ENCODE results near the gene WDCP.
A peak's percentile ranks its signal among the peaks of the same experiment; 100 is the strongest.
"Not testable (repeated sequence)": the region's sequence is repeated elsewhere in the genome, so short reads cannot be mapped to it uniquely, and the experiment has no call there.

The WDCP gene

DNA sequence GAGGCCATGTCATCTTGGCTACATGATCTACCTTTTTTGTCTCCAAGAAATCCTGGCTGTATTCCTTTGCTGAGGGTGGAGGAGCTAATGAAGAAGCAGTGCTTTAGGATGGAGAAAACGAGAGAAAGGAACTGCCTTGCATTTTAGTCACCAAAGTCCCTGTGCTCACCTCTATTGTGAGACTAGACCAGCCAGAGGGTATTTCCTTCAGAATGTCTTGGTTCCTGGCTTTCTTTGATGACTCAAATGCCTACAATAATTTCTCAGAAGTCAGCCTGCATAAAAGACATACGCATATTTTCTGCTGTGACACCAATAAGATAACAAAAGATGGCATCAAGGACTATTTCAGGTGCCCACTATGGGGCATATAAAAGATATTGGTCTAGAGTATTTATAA lies 18.1 kb upstream of the WDCP start:
- DNase-seq (ENCODE audit: low read depth) = no peak

DNA sequence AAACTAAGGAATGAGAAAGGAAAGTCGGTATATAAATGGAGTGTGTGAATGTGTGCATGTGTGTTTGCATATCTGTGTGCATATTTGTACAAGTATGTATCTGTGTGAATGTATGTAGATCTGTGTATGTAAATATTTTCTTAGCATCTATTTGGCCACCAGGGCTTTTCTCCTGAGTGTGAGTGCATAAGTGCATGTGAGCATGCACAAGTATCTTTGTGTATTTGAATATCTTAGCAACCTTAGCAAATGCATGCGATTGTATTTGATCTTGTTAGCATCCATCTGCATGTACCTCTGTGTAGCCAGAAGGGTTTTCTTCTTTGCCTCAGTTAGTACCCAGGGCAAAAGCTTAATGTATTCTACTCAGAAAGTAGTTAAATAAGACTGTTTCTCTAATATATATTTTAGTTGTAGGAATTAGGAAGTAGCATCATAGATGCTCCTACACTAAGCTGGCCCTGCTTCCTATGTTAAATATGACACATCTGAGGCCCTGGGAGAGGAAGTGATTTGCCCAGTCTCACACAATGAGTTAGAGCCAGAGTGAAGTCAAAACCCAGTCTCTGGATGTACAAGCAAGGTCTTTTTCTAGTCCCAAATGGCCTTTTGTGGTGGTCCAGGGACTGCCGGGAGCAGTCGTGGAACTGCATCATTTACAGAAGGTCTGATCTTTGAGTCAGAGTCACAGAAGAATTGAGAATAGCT lies 11.5 kb upstream of the WDCP start:
- DNase-seq (ENCODE audit: low read depth) = no peak

DNA sequence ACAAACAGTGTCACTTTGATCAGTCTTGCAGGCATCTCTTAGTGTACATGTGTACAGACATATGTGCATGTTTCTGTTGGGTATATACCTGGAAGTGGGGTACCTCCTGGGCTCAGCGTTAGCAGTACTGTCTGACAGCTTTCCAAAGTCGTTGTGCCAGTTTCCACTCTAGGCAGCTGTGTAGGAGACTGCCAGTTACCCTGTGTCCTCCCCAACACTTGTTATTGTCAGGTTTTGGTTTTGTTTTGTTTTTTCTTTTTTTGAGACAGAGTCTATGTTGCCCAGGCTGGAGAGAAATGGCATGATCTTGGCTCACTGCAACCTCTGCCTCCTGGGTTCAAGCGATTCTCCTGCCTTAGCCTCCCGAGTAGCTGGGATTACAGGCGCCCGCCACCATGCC lies 8.6 kb upstream of the WDCP start:
- DNase-seq (ENCODE audit: low read depth) = no peak

DNA sequence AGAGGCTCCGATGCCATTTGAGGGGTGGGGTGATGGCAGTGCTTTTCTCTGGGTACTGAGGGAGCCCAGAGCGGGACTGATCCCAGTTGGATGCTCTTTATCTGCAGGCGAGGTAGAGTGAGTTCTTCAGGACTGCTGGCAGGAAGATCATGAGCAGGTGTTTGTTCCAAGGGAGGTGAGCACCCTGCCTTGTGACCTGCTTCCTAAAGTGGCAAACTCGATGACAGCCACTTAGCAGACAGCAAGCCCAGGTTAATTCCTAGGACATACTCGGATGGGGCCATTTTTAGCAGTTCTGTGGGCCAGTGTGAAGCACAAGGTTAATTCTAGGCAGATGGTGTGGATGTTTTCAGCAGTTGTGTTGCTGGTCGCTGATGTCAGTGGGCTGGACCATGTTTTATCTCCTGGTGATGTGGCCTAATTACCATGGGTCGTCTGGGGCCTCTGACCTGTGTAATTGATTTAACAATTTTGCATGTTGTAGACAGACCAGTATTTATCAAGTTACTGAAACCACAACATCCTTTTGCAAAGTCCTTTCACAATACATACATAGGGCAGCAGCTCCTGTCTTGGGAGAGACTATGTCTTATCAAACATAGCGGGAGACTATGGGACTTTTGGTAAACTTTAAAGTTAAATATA lies 7.3 kb upstream of the WDCP start:
- DNase-seq (ENCODE audit: low read depth) = no peak

DNA sequence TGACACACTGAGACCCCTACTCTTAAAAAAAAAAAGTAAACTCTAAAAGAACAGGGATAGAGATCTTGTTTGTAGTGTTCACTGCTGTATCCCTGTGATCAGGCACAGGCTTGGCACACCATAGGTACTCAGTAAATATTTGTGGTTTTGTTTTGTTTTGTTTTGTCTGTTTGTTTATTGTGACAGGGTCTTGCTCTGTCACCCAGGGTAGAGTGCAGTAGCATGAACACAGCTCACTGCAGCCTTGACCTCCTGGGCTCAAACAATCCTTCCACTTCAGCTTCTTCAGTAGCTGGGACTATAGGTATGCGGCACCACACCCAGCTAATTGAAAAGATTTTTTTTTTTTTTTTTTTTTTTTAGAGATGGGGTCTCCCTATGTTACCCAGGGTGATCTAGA lies 5.8 kb upstream of the WDCP start:
- DNase-seq (ENCODE audit: low read depth) = no peak

DNA sequence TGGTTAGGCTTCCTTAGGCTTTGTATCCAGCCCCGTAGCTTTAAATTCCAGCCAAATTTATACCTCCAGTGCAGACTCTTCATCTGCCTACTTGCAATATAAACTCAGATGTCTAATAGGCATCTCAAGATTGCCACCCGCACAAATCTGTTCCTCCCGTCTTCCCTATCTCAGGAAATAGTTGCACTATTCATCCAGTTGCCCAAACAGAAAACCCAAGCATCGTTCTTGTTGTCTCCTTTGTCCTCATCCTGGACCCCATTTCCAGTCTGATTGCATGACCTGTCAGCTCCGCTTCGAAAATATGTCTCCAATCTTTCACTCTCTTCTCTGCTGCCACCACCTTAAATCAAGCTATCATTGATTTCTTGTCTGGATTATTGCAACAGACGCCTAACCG lies 4.6 kb upstream of the WDCP start:
- DNase-seq (ENCODE audit: low read depth) = no peak

DNA sequence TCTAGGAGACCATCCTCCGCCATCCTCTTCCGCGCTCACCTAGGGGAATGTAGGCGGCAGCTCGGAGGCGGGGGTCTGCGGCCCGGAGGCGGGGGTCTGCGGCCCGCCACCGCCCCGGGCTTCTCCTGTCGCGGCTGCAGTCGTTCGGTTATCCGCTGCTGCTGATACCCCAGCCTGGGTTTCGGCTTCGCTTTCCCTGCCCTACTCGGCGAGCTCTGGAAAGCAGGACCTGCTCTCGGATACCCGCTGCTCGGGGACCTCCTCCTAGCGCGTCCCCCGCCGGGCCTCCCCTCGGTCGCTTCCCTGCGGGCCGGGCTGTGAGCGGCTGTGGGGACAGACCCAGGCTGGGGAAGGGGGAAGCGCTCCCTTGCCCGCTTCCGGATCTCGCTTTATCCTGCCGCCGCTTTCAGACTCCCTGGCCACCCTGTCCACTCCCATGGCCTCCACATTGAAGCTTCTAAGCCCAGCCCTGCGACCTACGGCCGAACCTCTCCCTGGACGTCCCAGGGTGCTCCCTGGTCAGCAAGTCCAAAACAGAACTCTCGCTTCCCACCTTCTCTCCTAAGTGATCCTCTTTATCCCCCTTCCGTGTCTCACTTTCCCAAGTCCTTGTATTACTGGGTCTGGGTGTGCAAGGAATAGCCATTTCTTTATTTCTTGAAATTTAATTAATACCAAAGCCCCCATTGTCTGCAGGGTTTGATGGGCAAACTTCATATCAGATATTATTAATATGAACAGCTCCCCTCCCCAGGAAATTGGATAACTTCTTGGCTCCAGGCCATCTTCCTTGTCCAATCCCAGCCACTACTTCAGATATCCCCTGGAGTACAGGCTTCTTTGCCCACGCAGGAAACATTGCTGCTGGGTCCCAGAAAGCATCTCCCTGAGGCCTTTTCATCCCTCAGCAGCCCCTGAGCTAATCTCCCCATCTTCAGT lies 3.1 kb upstream of the WDCP start:
- DNase-seq (ENCODE audit: low read depth) = no peak

DNA sequence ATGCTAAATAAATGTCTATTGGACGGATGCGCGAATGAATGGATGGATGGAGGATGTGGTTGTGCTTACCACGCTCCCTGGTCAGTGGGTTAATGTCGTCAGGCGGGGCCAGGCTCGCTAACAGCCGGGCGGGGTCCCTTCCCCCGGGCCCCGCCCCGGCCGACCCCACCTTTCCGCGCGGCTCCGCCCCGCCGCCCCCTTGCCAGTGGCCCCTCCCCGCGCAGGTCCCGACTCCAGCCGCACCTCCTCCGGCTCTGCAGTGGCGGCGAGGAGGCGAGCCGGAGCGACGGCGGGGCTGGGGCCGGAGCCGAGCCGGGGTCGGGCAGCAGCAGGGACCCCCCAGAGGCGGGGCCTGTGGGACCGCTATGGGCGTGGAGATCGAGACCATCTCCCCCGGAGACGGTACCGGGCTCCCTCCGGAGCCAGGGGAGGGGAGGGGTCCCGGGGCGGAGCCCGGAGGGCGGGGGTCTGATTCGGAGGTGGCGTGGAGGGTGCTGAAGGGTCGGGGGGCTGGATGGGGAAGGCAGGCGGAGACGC lies 2.4 kb upstream of the WDCP start, which contains the start of gene FKBP1B:
Gene FKBP1B, plus strand, starts transcription at position 257 of the 537 bp plus-strand sequence. Its CDS starts 109 bp downstream, at position 366.
- DNase-seq (ENCODE audit: low read depth) = peak; percentile 52

DNA sequence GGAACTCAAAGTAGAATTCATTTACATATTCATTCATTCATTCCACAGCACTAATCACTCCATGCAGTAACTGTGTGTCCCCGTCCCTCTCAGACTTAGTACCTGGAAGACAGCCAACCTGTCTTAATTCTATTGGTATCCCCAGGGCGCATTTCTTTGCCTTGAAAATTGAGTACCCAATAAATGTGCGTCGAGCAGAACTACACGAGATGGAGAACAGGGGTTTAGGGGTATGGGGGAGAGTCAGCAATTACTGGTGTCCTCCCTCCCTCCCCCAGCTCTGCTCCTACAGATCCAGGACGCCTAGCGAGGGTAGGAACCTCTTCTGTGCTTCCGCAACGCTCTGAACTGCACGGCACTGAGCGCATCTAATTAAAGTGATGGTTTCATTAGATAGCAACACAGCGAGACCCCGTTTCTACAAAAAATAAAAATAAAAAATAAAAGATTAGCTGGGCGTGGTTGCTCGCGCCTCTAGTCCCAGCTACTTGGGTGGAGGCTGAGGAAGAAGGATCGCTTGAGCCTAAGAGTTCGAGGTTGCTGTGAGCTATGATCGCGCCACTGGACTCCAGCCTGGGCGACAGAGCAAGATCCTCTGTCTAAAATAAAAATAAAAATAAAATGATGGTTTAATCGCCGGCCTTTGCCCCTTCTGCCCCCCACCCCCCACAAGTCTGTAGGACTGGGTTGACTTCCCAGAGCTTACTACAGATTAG lies 1.7 kb upstream of the WDCP start:
- no peak for DNase-seq (ENCODE audit: low read depth)

DNA sequence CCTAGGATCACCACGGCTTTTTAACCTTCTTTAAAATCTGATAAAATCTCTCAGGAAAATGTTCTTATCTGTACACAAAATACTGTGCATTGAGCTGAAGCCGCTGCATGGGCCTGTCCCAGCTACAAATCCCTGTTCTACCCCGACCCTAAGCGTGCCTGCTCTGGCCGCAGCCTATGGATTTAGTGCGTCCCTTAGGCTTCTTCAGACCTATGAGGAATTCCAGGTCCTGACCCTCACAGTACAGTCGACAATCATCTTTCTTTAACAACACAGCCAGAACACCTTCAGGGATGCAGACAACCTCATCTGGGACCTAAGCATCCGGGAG lies 477 bp upstream of the WDCP start:
- DNase-seq (ENCODE audit: low read depth) = no peak

DNA sequence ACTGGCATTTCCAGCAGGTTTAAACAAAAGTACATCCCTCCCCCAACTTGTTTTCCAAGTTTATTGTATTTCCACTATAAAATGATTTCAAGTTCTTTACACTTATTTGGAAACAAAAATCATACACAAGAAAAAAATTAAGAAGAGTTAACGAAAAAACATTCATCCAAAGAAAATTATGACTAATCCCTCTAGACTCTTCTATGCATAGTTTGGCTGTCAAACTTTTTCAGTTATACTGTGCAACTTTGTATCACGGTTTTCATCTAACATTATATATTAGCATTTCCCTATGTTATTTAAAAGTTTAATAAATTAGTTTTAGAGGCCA lies 627 bp downstream of the WDCP start:
- no peak for DNase-seq (ENCODE audit: low read depth)

DNA sequence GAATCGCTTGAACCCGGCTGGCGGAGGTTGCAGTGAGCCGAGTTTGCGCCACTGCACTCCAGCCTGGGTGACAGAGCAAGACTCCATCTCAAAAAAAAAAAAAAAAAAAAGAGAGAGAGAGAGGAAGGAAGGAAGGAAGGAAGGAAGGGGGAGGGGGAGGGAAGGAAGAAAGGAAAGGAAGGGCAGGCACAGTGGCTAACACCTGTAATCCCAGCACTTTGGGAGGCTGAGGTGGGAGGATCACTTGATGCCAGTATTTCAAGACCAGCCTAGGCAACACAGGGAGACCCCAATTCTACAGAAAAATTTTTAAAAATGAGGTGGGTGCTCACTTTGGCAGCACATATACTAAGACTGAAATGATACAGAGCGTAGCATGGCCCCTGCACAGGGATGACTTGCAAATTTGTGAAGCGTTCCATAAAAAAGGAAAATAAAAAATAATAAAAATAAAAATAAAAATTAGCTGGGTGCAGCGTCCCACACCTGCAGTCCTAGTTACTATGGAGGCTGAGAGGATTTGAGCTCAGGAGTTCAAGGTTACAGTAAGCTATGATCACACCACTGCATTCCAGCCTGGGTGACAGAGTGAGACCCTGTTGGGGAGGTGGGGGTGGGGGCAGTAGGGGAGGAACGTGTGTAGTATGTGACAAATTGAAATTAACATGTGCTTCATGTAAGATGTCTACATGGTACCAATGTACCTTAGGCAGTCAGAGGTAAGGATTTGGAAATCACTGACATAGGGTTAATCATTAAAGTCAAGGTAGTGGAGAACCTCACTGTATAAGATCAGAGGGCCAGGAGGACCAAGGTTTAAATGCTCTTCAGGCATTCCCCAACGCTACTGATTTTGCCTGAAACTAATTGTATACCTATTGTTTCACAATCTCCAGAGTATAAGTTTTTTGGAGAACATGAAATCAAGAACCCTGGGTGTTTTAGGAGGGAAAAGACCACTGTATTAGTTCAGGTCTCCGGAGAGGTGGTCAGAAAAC lies 1.4 kb downstream of the WDCP start:
- DNase-seq (ENCODE audit: low read depth) = no peak

DNA sequence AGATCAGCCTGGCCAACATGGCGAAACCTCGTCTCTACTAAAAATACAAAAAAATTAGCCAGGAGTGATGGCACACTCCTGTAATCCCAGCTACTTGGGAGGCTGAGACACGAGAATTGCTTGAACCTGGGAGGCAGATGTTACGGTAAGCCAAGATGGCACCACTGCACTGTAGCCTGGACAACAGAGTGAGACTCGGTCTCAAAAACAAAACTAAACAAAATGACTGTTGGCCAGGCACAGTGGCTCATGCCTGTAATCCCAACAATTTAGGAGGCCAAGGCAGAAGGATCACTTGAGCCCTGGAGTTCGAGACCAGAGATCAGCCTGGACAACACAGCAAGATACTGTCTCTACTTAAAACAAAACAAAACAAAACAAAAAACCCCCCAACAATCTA lies 4.1 kb downstream of the WDCP start:
- not testable (repeated sequence) for DNase-seq (ENCODE audit: low read depth)

DNA sequence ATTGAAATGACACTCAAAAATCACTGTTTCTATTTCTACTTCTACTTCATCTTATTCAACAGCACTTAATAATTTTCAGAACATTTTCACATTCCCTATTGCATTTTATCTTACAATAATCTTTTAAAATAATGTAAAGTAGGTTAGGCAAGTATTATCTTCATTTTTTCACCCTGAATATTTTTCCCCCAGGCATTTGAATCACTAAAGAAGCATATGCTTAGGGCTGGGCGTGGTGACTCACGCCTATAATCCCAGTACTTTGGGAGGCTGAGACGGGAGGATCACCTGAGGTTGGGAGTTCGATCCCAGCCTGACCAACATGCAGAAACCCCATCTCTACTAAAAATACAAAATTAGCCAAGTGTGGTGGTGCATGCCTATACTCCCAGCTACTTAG lies 6.7 kb downstream of the WDCP start:
- no peak for DNase-seq (ENCODE audit: low read depth)

DNA sequence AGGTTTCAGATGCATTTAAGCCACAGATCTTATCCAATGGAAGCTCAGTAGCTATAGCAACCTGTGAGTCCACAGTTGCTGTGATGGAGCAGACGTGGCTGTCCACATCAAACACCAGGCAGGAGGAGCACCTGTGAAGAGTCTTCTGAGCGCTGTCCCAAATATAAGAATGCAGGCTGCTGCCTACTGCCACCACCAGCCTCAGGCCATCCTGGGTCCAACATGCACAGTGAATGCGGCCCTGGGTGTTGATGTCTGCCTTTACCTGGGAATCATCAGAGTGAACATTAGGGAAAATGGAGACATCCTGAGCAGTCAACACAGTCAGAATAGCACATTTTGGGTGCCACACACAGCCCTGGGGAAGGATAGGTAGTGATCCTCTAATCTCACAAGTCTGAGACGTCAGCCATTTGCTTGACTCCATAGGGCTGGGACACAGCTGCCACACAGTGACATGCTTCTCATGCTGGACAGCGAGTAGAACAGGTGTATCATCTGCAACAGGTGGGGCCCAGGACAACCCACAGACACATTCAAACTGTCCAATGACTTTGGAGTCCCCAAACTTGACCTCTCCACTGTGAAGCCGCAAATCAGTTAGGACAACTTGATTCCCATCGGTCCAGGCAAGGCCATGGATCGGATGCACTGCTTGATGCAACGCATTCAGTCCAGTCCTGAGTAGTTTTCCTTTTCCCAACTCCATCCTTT lies 8.2 kb downstream of the WDCP start:
- no peak for DNase-seq (ENCODE audit: low read depth)

DNA sequence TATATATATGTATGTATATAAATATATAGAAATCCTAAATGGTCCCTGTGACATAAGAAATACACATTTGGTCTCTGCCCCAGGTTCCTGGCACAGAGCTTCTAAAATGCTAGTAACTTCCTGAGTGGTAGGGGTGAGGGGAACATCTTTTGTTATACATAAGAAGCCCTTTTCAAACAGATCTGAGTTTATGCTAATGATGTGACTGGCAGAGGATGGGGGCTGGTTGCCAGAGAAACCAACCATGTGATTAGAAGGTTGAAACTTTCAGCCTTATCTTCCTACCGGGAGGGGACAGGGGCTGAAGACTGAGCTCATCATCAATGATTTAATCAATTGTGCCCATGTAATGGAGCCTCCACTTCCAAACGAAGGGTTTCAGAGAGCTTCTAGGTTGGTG lies 21.0 kb downstream of the WDCP start:
- DNase-seq (ENCODE audit: low read depth) = no peak

DNA sequence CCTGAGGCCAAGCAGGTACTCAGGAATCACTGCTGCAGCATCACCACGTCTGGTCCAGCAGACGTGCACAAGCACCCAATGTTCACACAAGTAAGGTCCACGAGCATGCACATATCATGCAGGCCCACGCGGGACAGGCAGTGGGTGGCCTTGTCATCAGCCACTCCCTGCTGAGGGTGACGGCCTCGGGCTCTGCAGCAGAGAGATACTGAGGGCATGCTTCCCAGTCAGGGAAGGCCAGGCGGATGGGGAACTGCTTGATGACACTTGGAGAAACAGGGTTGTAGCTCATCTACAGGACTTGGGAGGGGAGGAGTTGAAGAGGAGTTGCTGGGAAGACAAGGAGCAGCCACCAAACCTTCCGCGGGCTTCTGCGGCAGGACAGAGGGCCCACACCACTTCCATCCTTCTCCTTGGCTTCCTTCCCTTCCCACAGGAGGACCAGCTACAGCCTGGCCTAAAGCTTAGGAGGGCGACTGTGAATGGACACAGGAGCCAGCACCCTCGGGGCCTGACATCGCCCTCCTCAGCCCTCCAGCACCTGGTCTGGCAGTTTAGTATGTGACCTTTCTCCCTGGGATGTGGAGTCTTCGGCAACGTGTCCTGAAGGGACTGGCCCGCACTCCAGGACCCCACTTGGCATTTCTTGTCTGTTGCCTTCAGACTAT lies 22.1 kb downstream of the WDCP start:
- no peak for DNase-seq (ENCODE audit: low read depth)

DNA sequence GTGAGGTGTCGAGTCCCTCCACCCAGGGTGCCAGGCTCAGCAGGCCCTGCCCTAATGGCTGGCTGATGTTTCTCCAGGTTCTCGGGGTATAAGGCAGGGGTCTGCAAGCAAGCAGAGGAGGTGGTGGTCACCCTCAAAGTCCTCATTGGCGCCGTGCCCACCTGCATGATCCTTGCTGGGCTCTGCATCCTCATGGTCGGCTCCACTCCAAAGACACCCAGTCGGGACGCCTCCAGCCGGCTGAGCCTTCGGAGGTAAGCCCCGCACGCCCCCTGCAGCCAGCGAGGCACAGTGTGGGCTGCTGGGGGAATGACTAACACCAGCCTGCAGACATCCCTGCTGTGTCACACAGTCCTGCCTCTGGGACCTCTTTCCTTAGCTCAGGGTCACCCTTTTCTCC lies 23.2 kb downstream of the WDCP start:
- no peak for DNase-seq (ENCODE audit: low read depth)

DNA sequence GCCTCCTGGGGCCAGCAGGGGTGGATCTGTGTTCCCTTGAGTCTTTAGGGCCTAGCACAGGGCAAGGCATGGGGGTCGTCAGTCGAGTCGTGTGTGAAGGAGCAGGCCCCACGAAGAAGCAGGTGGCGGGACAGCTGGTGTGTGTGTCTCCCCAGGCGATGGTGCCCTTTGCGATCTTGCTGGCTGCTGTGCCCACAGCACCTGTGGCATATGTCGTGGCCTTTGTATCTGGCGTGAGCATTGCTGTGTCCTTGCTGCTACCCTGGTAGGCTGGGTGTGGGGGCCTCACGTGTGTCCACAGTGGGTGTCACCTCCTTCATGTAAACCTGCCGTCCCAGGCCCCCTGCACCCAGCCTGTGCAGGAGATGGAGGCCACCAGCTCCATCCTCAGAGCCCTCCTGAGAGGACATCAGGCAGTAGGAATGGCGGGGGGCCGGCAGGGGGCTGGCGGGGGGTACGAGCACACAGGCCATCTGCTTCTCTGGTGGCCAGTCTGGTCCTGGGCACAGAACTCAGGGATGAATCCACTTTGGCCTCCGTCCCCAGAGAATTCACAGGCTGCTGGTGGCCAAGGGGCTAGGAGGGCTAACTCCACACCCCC lies 24.1 kb downstream of the WDCP start:
- no peak for DNase-seq (ENCODE audit: low read depth)
